GM18526 (cell line): ENCODE measurements around the gene IPO11.
A peak's percentile ranks its signal among the peaks of the same experiment; 100 is the strongest.

Experiments used
- POLR2A ChIP-seq: IDR thresholded peaks from 3 replicates; pipeline ENCODE4 v1.6.1; 2011; ENCODE audit not compliant: insufficient read length; ENCODE audit errors: extremely low read depth

Gene IPO11

GRCh38 chr5:62412549-62413329, at the start of gene IPO11:
TSS of gene IPO11 (plus strand) at chr5:62412763. CDS start at chr5:62437280, 24,517 bp downstream.
- peak; percentile 81 for TF ChIP-seq POLR2A

- TF ChIP-seq POLR2A, result no peak
These were observed 43.5 kb upstream of the IPO11 start for GRCh38 chr5:62369039-62369438.

GRCh38 chr5:62371409-62371808, 41.2 kb upstream of the IPO11 start:
- TF ChIP-seq POLR2A, result no peak

DNA sequence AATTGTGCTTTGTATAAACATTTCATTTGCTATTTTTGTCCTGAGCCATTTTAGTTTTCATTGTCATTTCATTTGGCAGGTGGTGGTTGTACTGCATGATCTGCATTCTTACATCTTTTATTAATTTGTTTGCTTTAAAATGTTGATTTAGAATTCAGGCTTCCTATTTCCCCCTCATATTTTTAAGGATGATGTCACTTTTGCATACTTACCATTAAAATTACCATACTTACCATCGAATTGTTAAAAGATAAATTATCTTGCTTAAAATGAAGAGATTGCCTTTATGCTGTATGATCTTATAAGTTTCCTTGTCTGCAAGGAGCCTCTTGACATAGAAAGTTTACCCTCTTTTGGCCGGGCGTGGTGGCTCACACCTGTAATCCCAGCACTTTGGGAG, 40.0 kb upstream of the IPO11 start:
- no peak for TF ChIP-seq POLR2A

DNA sequence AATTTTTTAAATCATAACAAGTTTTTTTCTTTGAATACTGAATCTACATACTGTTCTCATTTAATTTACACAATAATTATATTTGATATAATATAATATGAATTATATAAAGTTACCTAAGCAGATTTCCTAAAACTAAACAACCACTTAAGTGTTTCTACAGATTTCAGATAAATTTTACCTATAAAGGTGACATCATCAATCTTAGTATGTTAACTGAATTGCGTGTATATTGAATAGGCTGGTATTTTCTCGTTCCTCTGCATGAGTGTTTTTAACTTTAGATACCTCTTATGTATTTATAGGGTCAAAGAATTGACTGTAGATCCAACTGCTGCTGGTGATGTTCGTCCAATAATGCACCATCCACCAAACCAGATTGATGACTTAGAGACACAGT, 39.2 kb upstream of the IPO11 start:
- no peak for TF ChIP-seq POLR2A

- TF ChIP-seq POLR2A, result no peak
These were observed 38.5 kb upstream of the IPO11 start for GRCh38 chr5:62374090-62374489.

- no peak for TF ChIP-seq POLR2A
These were observed 36.9 kb upstream of the IPO11 start for GRCh38 chr5:62375627-62376026.

- TF ChIP-seq POLR2A, result no peak
These were observed 36.5 kb upstream of the IPO11 start for GRCh38 chr5:62376064-62376463.

- no peak for TF ChIP-seq POLR2A
These were observed 27.4 kb upstream of the IPO11 start for GRCh38 chr5:62385131-62385530.

- TF ChIP-seq POLR2A, result no peak
These were observed 26.7 kb upstream of the IPO11 start for GRCh38 chr5:62385816-62386400.

DNA sequence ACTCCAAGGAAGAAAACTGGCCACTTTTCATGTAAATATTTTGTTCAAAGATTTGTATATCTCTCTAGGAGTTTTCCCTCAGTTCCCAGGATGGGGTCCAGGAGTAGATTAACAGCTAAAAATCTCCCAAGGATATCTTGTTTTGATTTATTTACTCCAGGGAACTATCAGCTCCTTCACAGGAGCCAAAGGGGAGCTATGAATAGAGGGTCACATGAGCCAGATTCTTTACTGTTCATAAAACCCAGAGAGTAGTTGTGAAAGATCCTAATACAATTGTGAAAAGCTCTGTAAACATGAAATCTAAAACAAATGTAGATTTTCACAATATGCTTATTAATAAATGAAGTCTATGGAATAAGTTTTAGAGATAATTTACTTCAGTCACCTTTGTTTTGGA, 25.7 kb upstream of the IPO11 start:
- TF ChIP-seq POLR2A, result no peak

DNA sequence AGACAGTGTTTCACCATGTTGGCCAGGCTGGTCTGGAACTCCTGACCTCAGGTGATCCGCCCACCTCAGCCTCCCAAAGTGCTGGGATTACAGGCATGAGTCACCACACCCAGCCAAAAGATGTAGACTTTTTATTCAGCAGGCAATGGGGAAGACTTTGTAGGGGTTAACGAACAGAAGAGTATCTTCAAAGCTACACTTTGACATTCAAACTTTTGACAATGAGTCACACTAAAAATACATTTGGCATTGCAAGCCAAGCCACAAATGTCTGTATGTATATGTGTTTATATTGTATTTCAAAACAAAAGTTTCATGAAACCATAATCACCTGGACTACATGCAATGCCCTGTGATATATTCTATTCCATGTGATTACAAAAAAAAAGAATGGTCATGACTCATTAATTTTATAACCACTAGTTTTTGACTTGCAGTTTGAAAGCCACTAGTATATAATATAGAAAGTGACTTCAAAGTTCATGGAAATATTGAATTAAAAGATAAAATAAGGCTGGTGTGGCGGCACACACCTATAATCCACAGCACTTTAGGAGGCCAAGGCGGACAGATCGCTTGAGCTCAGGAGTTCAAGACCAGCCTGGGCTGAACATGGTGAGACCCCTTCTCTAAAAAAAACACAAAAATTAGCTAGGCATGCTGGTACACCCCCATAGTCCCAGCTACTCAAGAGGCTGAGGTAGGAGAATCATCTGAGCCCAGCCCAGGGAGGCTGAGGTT, 17.2 kb upstream of the IPO11 start:
- TF ChIP-seq POLR2A, result no peak

DNA sequence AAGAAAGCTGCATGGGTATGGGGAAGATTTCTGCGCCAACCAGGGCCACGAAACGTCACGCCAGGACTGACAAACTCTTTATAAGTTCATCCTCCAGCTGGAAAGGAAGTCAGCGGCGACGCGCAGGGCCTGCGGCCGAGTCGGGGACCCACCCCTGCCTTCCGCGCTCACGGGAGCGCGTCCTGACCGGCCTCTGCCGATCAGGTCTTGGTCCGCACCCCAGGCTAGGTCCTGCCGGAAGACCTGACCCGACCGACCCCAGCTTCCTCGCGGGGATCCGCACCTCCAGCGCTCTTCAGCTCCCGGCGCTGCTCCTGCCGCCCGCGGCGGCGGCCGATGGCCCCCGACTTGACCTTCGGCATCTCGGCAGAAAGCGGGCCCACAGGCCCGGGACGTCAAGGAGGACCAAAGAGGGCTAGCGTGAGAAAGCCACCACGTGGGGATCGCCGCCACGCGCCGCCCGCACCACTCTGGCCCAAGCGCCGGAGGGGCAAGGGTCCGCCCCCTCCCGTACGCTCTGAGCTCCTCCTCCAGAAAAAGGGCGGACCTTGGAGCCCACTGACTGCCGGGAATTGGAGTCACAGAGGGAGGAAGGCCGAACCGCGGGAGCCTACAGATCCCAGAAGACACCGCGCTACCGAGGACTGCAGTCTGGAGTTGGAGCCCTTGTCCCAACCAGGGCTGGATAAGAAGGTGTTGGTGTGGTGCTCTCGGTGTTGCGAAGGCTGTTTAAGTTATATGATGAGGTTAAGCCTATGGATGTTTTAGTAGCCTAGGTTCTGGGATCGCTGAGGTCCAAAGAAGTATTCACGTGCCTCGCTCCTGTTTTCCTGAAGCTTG, 8.9 kb upstream of the IPO11 start, which contains the start of gene DIMT1:
TSS of gene DIMT1 (minus strand) at position 495 of the 840 bp plus-strand sequence. CDS start at position 362, 133 bp downstream.
- peak; percentile 92 for TF ChIP-seq POLR2A

DNA sequence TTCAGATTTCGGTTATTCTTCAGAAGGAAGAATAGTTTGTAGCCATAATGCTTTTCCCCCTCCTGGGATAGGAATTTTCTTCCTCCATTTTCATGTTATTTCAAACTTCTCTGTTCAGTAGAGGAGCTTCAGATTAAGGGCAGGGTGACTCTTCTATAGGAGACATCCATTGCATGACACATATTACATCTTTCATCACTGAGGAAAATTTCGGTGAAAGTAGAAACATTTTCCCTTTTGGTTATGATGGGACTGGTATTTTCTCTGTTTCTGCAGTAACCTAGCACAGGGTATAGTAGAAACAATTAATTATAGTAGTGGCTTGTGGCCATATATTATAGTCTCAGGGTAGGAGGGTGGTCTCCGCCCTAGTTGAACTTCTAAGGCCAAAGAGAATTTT, 1.1 kb downstream of the IPO11 start:
- no peak for TF ChIP-seq POLR2A

DNA sequence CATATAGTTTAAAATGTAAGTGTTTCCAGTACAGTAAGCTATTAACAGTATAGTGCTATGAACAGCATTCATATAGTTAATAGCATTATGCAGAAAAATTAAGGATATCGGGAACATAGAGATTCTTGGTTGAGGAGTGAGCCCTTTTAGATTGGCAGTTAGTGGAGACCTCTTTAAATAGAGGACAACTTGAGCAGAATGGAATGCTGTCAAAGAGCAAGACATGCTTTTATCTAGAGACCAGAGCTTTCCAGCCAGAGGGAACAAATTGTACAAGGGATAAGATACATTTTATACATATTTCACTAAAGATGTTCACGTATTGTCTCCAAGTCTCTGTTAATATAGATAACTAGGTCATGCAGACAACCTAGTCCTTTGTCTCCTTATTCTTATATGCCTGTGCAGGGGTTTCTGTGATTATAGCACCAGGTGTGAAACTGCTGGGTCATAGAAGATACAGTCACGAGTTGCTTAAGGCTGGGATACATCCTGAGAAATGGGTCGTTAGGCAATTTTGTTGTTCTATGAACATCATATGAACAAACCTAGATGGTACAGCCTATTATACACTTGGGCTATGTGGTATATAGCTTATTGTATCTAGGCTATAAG, 6.0 kb downstream of the IPO11 start:
- TF ChIP-seq POLR2A, result no peak
